ENCODE measurements around the gene SYNRG.
"Not testable (repeated sequence)": the region's sequence is repeated elsewhere in the genome, so short reads cannot be mapped to it uniquely, and the experiment has no call there.

Gene SYNRG

GRCh38 chr17:37640015-37640414 lies 30.8 kb upstream of the SYNRG start:
- Histone ChIP-seq H3K36me3 (ENCODE audit: insufficient read depth, low read length) (peaks cover 35% of the 10 kb centered on the region), H3K4me1 (ENCODE audit: control insufficient read depth, insufficient read depth, low read length, unreplicated experiment) (peaks cover 19% of the 10 kb centered on the region), H3K27me3 (ENCODE audit: insufficient read depth, low read length) (no peaks in the 10 kb centered on the region), H3K27ac (ENCODE audit: low read depth, low read length) (no peak overlapping the region), H3K79me2 (ENCODE audit: control insufficient read depth, insufficient read depth, low read length, unreplicated experiment) (peaks cover 47% of the 10 kb centered on the region), H3K4me3 (ENCODE audit: low read depth, low read length) (no peak overlapping the region), H2AFZ (ENCODE audit: low read length, unreplicated experiment) (no peak overlapping the region)

DNA sequence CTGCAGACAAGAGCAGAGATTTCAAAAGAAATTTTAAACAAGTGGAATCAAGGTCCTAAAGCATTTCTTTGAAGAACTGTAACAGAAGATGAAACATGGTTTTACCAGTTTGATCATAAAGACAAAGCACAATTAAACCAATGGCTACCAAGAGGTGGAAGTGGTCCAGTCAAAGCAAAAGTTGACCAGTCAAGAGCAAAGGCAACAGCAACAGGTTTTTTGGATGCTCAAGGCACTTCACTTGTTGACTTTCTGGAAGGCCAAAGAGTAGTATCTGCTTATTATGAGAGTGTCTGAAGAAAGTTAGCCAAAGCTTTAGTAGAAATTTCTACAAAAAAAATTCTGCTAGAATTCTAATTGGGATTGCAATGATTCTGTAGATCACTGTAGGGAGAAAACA lies 28.7 kb upstream of the SYNRG start:
- H3K79me2 ChIP-seq (ENCODE audit: control insufficient read depth, insufficient read depth, low read length, unreplicated experiment) = peaks cover 45% of the 10 kb centered on the region

DNA sequence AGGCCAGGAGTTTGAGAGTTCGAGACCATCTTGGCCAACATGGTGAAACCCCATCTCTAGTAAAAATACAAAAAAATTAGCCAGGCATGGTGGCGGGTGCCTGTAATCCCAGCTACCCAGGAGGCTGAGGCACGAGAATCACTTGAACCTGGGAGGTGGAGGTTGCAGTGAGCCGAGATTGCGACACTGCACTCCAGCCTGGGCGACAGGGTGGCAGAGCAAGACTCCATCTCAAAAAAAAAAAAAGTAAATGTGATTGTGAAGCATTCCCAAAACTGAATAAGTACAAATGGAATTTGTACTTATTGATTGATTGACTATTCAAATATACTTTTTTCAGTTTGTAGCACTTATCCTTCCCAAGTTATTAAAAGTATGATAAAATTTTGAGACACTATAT lies 7.2 kb upstream of the SYNRG start:
- Histone ChIP-seq H3K4me1 (ENCODE audit: control insufficient read depth, insufficient read depth, low read length, unreplicated experiment) (peaks cover 14% of the 10 kb centered on the region), H3K36me3 (ENCODE audit: insufficient read depth, low read length) (peaks cover 34% of the 10 kb centered on the region)
- not testable (repeated sequence) for H3K79me2 ChIP-seq (ENCODE audit: control insufficient read depth, insufficient read depth, low read length, unreplicated experiment); H3K27me3 ChIP-seq (ENCODE audit: insufficient read depth, low read length); H3K27ac ChIP-seq (ENCODE audit: low read depth, low read length); H3K4me3 ChIP-seq (ENCODE audit: low read depth, low read length); H2AFZ ChIP-seq (ENCODE audit: low read length, unreplicated experiment)

More for the DNA sequence above, 28.7 kb upstream of the SYNRG start:
- H3K27ac ChIP-seq (ENCODE audit: low read depth, low read length) = no peak overlapping the region
- H3K27me3 ChIP-seq (ENCODE audit: insufficient read depth, low read length) = no peaks in the 10 kb centered on the region
- H2AFZ ChIP-seq (ENCODE audit: low read length, unreplicated experiment) = no peak overlapping the region
- H3K36me3 ChIP-seq (ENCODE audit: insufficient read depth, low read length) = peaks cover 35% of the 10 kb centered on the region
- H3K4me3 ChIP-seq (ENCODE audit: low read depth, low read length) = no peak overlapping the region
- peaks cover 12% of the 10 kb centered on the region for H3K4me1 ChIP-seq (ENCODE audit: control insufficient read depth, insufficient read depth, low read length, unreplicated experiment)

DNA sequence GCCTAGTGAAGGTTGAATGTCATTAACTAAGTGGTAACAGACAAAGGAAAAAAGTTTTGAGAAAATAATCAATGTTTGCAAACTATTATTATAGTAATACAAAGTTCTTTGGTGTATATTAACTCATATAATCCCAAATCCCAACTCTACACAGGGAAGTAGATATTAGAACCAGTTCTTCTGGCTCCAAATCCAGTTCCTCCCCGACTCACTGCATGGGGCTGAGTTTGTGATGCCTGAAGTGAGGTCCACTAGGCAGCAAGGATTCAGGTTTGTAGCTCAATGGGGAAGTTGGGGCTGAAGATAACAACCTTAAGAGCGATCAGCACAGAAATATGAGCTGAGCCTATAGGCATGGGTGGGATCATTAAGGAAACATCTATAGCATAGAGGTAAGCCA lies 5.6 kb upstream of the SYNRG start:
- no peaks in the 10 kb centered on the region for H3K79me2 ChIP-seq (ENCODE audit: control insufficient read depth, insufficient read depth, low read length, unreplicated experiment)
- H3K36me3 ChIP-seq (ENCODE audit: insufficient read depth, low read length) = peaks cover 21% of the 10 kb centered on the region
- H3K27me3 ChIP-seq (ENCODE audit: insufficient read depth, low read length) = no peaks in the 10 kb centered on the region
- H2AFZ ChIP-seq (ENCODE audit: low read length, unreplicated experiment) = no peak overlapping the region
- no peak overlapping the region for H3K4me3 ChIP-seq (ENCODE audit: low read depth, low read length)
- H3K27ac ChIP-seq (ENCODE audit: low read depth, low read length) = peak overlapping the region; percentile 84
- peaks cover 14% of the 10 kb centered on the region for H3K4me1 ChIP-seq (ENCODE audit: control insufficient read depth, insufficient read depth, low read length, unreplicated experiment)

- Histone ChIP-seq H3K4me1 (ENCODE audit: control insufficient read depth, insufficient read depth, low read length, unreplicated experiment) (peaks cover 14% of the 10 kb centered on the region), H3K27me3 (ENCODE audit: insufficient read depth, low read length) (no peaks in the 10 kb centered on the region), H3K36me3 (ENCODE audit: insufficient read depth, low read length) (peaks cover 18% of the 10 kb centered on the region), H3K79me2 (ENCODE audit: control insufficient read depth, insufficient read depth, low read length, unreplicated experiment) (no peaks in the 10 kb centered on the region), H3K27ac (ENCODE audit: low read depth, low read length) (peak overlapping the region; percentile 84), H3K4me3 (ENCODE audit: low read depth, low read length) (no peak overlapping the region), H2AFZ (ENCODE audit: low read length, unreplicated experiment) (no peak overlapping the region)
Observed at GRCh38 chr17:37614391-37614790, 5.2 kb upstream of the SYNRG start.

DNA sequence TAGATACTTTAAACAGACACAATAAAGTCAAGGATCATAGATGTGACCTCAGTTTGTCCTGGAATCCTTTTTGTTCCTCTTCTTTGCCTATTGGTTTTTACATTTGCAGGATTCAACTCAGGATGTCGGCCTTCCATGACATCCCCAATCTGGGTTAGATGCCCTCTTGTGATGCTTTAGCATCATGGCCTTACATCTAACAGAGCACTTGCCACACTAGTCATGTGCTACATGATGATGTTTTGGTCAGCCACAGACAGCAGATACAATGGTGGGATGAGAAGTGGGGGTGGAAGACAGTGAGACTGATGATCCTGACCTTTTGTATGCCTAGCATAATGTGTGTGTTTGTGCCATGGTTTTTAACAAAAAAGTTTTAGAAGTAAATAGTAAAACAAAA lies 1.8 kb upstream of the SYNRG start:
- no peak overlapping the region for H3K4me3 ChIP-seq (ENCODE audit: low read depth, low read length)
- H3K36me3 ChIP-seq (ENCODE audit: insufficient read depth, low read length) = peaks cover 11% of the 10 kb centered on the region
- H2AFZ ChIP-seq (ENCODE audit: low read length, unreplicated experiment) = no peak overlapping the region
- H3K4me1 ChIP-seq (ENCODE audit: control insufficient read depth, insufficient read depth, low read length, unreplicated experiment) = peaks cover 26% of the 10 kb centered on the region
- no peaks in the 10 kb centered on the region for H3K27me3 ChIP-seq (ENCODE audit: insufficient read depth, low read length)
- peaks cover 26% of the 10 kb centered on the region for H3K79me2 ChIP-seq (ENCODE audit: control insufficient read depth, insufficient read depth, low read length, unreplicated experiment)
- H3K27ac ChIP-seq (ENCODE audit: low read depth, low read length) = no peak overlapping the region

DNA sequence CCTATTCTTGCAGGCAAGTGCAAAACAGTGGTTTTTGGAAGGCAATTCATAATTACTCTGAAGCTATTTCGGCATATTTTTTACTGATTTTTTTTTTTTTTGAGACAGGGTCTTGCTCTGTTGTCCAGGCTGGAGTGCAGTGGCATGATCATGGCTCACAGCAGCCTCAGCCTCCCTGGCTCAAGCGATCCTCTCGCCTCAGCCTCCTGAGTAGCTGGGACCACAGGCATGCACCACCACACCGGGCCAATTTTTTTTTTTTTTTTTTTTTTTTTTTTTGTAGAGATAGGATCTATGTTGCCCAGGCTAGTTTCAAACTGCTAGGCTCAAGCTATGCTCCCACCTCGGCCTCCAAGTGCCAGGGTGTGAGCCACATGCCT lies 813 bp upstream of the SYNRG start:
- not testable (repeated sequence) for H3K27me3 ChIP-seq (ENCODE audit: insufficient read depth, low read length)
- Histone ChIP-seq H3K36me3 (ENCODE audit: insufficient read depth, low read length) (peaks cover 11% of the 10 kb centered on the region), H3K79me2 (ENCODE audit: control insufficient read depth, insufficient read depth, low read length, unreplicated experiment) (peaks cover 36% of the 10 kb centered on the region), H3K27ac (ENCODE audit: low read depth, low read length) (peak overlapping the region; percentile 75), H3K4me3 (ENCODE audit: low read depth, low read length) (peak overlapping the region; percentile 87), H2AFZ (ENCODE audit: low read length, unreplicated experiment) (peak overlapping the region; percentile 67), H3K4me1 (ENCODE audit: control insufficient read depth, insufficient read depth, low read length, unreplicated experiment) (peaks cover 24% of the 10 kb centered on the region)

DNA sequence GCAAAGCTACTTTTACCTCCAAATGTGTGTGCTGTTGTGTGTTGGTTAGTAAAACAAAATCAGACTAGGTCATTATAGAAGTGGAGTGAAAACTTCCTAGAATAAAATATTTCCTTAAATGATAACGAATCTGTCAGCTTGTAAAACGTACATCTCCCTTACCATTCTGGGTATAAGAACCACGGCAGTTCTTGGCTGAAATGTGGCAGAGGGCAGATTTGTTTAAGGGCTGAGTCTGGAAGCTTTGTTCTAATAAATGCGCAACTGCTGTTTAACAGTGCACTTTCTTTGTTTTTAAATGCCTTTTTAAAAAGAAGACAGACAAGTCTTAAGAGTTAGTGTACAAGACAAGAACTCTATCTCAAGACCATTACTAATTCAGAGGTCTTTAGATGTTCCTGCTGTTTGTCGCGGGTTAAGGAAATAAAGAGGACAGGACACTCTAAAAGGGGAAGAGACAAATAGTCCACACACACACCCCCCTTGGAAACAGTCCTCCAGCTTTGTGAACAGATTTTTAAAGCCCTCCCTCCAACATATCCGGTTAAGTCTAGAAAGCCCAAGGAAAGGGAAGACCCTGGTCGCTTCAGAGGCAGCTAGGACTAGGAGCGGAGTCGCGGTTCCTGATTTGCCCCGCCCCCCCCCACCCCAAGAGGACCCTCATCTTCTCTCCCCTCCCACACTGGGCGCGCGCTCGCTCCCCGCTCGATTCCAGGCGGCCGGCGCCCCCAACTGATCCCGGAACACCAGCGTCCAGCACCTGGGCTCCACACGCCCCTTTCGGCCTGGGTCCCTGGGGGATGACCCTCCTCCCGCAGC lies 658 bp downstream of the SYNRG start:
- Histone ChIP-seq H3K36me3 (ENCODE audit: insufficient read depth, low read length) (peaks cover 11% of the 10 kb centered on the region), H3K4me1 (ENCODE audit: control insufficient read depth, insufficient read depth, low read length, unreplicated experiment) (peaks cover 12% of the 10 kb centered on the region), H2AFZ (ENCODE audit: low read length, unreplicated experiment) (peak overlapping the region; percentile 91), H3K79me2 (ENCODE audit: control insufficient read depth, insufficient read depth, low read length, unreplicated experiment) (peaks cover 48% of the 10 kb centered on the region), H3K4me3 (ENCODE audit: low read depth, low read length) (peak overlapping the region; percentile 87), H3K27me3 (ENCODE audit: insufficient read depth, low read length) (no peaks in the 10 kb centered on the region), H3K27ac (ENCODE audit: low read depth, low read length) (peak overlapping the region; percentile 64)

DNA sequence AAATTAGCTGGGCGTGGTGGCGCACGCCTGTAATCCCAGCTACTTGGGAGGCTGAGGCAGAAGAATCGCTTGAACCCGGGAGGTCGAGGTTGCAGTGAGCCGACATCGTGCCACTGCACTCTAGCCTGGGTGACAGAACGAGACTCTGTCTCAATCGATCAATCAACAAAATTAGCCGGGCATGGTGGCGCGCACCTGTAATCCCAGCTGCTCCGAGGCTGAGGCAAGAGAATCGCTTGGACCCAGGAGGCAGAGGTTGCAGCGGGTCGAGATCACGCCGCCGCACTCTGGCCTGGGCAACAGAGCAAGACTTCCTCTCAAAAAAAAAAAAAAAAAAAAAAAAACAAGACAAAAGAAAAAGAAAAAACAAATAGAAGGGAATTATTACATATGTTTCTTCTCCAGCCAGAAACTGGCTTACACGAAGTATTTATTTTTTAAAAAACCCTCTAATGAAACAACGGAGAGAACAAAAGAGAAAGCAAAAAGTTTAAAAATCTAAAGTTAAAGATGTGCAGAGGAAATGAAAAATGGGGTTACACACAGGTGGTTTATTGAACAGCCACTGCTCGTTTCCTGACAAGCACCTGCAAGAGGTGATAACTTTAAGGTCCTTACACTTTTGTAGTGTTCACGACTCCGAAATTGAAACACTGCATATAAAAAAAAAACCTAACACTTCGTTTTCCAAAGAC lies 1.4 kb downstream of the SYNRG start:
- H2AFZ ChIP-seq (ENCODE audit: low read length, unreplicated experiment) = peak overlapping the region; percentile 91
- peaks cover 51% of the 10 kb centered on the region for H3K79me2 ChIP-seq (ENCODE audit: control insufficient read depth, insufficient read depth, low read length, unreplicated experiment)
- H3K36me3 ChIP-seq (ENCODE audit: insufficient read depth, low read length) = peaks cover 9% of the 10 kb centered on the region
- no peaks in the 10 kb centered on the region for H3K27me3 ChIP-seq (ENCODE audit: insufficient read depth, low read length)
- peaks cover 12% of the 10 kb centered on the region for H3K4me1 ChIP-seq (ENCODE audit: control insufficient read depth, insufficient read depth, low read length, unreplicated experiment)
- H3K27ac ChIP-seq (ENCODE audit: low read depth, low read length) = no peak overlapping the region
- peak overlapping the region; percentile 87 for H3K4me3 ChIP-seq (ENCODE audit: low read depth, low read length)

DNA sequence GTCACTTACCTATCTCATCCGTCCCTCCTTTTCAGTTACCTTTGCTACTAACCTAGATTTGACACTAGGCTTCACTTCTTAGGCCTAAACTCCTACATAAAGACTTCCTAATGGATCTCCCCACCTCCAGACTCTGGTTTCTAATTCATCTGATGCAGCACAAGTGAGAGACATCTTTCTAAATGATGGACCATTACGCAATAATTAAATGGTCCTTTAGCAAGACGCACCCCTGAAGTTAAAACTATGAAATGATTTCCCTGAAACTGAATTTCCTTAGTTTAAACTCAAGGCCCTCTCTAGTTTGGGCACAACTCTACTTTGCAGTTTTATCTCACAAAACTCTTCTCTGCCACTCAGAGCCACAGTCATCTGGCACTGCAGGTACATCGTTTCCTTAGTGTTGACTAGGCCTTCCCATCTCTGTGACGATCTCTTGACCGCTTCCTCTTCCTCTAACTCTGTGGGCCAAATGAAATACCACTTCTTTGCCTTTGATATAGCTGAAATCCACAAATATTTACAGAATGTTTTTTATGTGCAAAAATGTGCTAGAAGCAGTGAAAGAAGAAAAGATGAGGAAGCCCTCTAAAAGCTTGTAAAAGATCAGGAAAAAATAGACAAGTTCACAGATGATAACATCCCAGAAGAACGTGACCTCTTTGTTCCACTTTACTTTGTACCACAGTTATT lies 3.3 kb downstream of the SYNRG start:
- Histone ChIP-seq H3K27me3 (ENCODE audit: insufficient read depth, low read length) (no peaks in the 10 kb centered on the region), H2AFZ (ENCODE audit: low read length, unreplicated experiment) (no peak overlapping the region), H3K79me2 (ENCODE audit: control insufficient read depth, insufficient read depth, low read length, unreplicated experiment) (peaks cover 57% of the 10 kb centered on the region), H3K4me1 (ENCODE audit: control insufficient read depth, insufficient read depth, low read length, unreplicated experiment) (peaks cover 12% of the 10 kb centered on the region), H3K4me3 (ENCODE audit: low read depth, low read length) (no peak overlapping the region), H3K36me3 (ENCODE audit: insufficient read depth, low read length) (peaks cover 6% of the 10 kb centered on the region), H3K27ac (ENCODE audit: low read depth, low read length) (no peak overlapping the region)
